Kidney epithelial cell (primary cell): ENCODE data around the gene SNX5. TPM values are rescaled to one million over a fixed set of nuclear protein-coding genes. Genes with fewer than 3 reads are reported as not detected.

Experiments
- DNase-seq: peaks from one replicate; pipeline ENCODE4 v3.0.0-alpha.2; 2010; ENCODE audit warnings: low read depth
- H3K27me3 ChIP-seq: 2 replicates; pipeline ENCODE4 v1.6.0; 2011; ENCODE audit warnings: low read length; ENCODE audit not compliant: control insufficient read depth, insufficient read depth
- H3K36me3 ChIP-seq: 2 replicates; pipeline ENCODE4 v1.5.1; 2011; ENCODE audit warnings: low read length; ENCODE audit not compliant: control insufficient read depth, insufficient read depth
- H3K4me3 ChIP-seq: 2 replicates; pipeline ENCODE4 v1.5.1; 2011; ENCODE audit warnings: low read depth, mild to moderate bottlenecking, control low read depth, low read length
- total RNA-seq: library from RNA; depleted of rRNA; stranded (reverse); fragments of >200 nt; gene quantifications from 2 replicates; pipeline ENCODE4 v1.2.3, GENCODE V29; 2015
- TF ChIP-seq, protein P1 (sequence below): IDR thresholded peaks from 2 replicates; pipeline ENCODE4 v1.5.1; 2011; ENCODE audit warnings: mild to moderate bottlenecking, moderate library complexity, low read length, control low read depth, inconsistent platforms; ENCODE audit not compliant: insufficient read depth, poor library complexity, severe bottlenecking

Gene SNX5
- total RNA-seq, 1 donor from 2014 or later: 80.8 TPM

DNA sequence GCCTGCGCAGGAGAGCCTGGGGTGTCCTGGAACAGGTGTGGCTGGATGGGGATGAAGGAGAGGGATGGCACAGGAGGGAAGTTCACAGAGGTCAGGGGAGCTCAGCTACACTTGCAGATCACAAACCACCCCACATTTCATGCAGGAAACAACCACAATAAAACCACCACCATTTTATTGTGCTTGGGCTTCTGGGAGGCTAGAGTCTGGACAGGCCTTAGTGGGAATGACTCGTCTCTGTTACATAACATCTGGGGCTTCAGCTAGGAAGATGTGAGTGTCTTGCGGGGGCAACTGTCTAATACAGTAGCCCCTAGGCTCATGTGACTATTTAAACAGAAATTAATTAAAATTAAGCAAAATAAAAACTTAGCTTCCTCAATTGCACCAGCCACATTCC, 33.4 kb downstream of the SNX5 start:
- Histone ChIP-seq H3K4me3 (no peak overlapping the region), H3K27me3 (no peaks in the 10 kb centered on the region), H3K36me3 (no peaks in the 10 kb centered on the region)
- no peak for DNase-seq
- TF ChIP-seq, protein P1, sequence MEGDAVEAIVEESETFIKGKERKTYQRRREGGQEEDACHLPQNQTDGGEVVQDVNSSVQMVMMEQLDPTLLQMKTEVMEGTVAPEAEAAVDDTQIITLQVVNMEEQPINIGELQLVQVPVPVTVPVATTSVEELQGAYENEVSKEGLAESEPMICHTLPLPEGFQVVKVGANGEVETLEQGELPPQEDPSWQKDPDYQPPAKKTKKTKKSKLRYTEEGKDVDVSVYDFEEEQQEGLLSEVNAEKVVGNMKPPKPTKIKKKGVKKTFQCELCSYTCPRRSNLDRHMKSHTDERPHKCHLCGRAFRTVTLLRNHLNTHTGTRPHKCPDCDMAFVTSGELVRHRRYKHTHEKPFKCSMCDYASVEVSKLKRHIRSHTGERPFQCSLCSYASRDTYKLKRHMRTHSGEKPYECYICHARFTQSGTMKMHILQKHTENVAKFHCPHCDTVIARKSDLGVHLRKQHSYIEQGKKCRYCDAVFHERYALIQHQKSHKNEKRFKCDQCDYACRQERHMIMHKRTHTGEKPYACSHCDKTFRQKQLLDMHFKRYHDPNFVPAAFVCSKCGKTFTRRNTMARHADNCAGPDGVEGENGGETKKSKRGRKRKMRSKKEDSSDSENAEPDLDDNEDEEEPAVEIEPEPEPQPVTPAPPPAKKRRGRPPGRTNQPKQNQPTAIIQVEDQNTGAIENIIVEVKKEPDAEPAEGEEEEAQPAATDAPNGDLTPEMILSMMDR: no peak

DNA sequence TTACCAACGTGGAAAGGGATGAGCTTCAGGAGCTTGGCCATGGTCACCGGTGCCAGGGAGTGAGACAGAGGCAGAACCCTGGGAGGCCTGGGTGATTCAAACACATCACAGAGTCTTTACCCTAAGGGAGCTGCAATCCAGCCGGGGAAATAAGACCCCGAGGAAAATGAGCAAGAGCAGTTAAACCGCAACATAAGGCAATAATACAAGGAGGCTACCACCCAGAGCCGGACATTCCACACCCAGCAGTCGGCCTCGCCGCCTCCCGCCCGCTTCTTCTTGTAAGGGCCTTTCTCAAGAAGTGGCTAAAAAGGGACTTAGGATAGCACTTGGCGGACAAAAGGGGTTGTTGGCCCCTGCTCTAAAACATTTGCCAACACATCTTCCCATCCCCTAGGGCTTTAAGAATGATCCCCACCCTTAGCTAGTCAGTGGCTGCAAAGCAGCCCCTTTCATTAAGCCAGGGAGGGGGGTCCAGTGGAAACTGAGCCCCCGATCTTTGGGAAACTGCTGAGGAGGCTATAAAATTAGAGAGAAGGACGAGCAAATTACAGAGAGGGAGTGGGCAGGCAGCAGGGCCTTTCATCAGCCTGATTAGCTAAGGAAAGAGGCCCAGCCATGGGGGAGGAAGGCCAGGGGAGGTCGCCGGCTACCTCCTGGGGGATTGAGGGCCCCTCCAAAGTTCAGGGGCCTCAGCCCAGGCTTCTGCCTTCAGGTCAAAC, 34.3 kb downstream of the SNX5 start:
- H3K36me3 ChIP-seq: no peaks in the 10 kb centered on the region
- DNase-seq: no peak
- no peak overlapping the region for H3K4me3 ChIP-seq
- H3K27me3 ChIP-seq: no peaks in the 10 kb centered on the region
- TF ChIP-seq, protein P1: no peak

DNA sequence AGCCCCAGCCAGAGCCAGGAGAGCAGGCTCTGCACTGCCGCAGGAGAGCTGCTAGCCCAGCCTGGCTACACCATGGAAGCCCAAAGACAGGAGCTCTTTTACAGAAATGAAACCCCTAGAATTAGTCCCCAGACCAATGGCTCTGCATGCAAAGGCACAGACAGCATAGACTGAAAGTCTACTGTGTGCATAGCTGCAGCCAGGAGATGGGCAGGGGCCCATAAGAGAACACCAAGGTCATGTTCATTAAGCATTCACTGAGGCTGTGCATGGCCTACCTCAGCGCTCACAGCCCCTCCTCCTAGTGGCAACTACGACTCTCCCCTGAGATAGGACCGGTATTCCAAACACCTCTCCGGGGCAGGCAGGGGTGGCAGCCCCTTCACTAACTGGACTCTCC, 34.9 kb downstream of the SNX5 start:
- DNase-seq: no peak

DNA sequence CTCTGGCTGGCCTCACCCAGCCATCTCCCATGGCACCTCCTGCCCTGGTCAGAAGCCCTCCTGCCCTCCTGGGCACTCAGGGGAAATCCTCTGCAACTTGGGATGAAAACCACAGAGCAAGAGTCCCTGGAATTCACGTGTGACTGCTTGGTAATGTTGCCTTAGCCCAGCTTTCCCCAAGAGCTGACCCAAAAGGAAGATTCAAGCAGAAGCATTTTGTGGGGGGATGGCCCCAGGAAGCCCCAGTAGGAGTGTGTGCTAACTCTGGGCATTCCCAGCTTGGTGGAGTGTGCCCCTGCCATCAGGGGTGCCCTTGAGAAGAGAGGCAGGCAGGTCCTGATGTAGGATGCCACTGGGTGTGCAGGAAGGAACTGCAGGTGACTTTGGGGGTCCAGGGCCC, 35.5 kb downstream of the SNX5 start:
- TF ChIP-seq, protein P1: no peak
- H3K4me3 ChIP-seq: no peak overlapping the region
- DNase-seq: no peak
- no peaks in the 10 kb centered on the region for H3K27me3 ChIP-seq
- no peaks in the 10 kb centered on the region for H3K36me3 ChIP-seq

More for the DNA sequence above, 34.9 kb downstream of the SNX5 start:
- H3K27me3 ChIP-seq: no peaks in the 10 kb centered on the region
- H3K36me3 ChIP-seq: no peaks in the 10 kb centered on the region
- H3K4me3 ChIP-seq: no peak overlapping the region
- TF ChIP-seq, protein P1: no peak

DNA sequence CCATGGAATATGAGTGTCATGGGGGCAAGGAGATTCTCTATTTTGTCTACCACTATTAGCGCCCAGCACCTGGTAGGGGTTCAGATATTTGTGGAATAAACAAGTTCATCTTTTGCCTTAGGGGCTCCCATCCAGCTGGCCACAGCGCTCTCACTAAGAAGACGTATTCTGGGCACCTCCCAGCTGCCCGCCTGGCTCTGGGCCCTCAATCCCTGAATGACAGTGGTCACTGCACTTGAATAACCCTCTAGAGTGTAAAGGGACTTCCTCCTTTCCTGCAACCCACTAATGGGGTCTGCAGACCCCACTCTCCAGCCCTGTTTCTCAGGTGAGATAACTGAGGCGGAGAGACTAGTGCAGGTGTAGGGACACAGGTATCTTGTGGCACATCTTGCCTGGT, 36.2 kb downstream of the SNX5 start:
- Histone ChIP-seq H3K36me3 (no peaks in the 10 kb centered on the region), H3K27me3 (no peaks in the 10 kb centered on the region), H3K4me3 (no peak overlapping the region)
- no peak for DNase-seq
- TF ChIP-seq, protein P1: no peak

DNA sequence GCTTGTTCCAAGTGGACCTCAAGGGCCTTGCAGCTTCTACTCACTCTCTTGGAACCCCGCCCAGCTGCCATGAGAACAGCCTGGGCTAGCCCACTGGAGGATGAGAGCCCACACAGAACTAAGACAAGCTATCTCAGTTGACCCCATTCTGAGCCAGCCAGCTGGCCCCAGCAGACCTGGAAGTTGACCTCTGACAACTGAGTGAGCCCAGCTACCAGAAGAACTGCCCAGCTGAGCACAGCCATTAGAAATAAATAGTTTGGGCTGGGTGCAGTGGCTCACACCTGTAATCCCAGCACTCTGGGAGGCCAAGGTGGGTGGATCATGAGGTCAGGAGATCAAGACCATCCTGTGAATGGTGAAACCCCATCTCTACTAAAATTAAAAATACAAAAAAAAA, 37.1 kb downstream of the SNX5 start:
- Histone ChIP-seq H3K4me3 (no peak overlapping the region), H3K36me3 (no peaks in the 10 kb centered on the region), H3K27me3 (peaks cover 2% of the 10 kb centered on the region)
- TF ChIP-seq, protein P1: no peak
- DNase-seq: no peak
